GM23338 (cell line): ENCODE results near the gene EFCAB8. TPM values are rescaled to one million over a fixed set of nuclear protein-coding genes. Genes with fewer than 3 reads are reported as not detected.
A peak's percentile ranks its signal among the peaks of the same experiment; 100 is the strongest.

Experiments
- ATAC-seq: fragments of 200-7000 bp; cut with Tn5 transposase; 3 replicates; pipeline ENCODE4 v1.9.1; 2020
- DNase-seq: peaks from one replicate; pipeline ENCODE4 v3.0.0-alpha.2; 2015; ENCODE audit warnings: low spot score
- H2AFZ ChIP-seq: fragments of 200-600 bp; sonication (generic); 2 replicates; pipeline ENCODE4 v1.8.0; 2016; ENCODE audit warnings: antibody characterized with exemption, mild to moderate bottlenecking, moderate library complexity
- H3F3A ChIP-seq: fragments of 200-600 bp; sonication (generic); replicated peaks from 2 replicates; pipeline ENCODE4 v1.8.0; 2017; ENCODE audit warnings: antibody characterized with exemption, mixed run types, low read depth
- H3K27ac ChIP-seq: fragments of 200-600 bp; sonication (generic); 2 replicates; pipeline ENCODE4 v1.6.1; 2016; ENCODE audit warnings: low read depth
- H3K27me3 ChIP-seq: fragments of 200-600 bp; sonication (generic); 2 replicates; pipeline ENCODE4 v1.8.0; 2016; ENCODE audit warnings: mild to moderate bottlenecking, mixed run types, moderate library complexity; ENCODE audit not compliant: insufficient read depth
- H3K36me3 ChIP-seq: fragments of 200-600 bp; sonication (generic); 2 replicates; pipeline ENCODE4 v1.8.0; 2016; ENCODE audit warnings: mild to moderate bottlenecking; ENCODE audit not compliant: insufficient read depth
- H3K4me1 ChIP-seq: fragments of 200-600 bp; sonication (generic); 2 replicates; pipeline ENCODE4 v1.8.0; 2016; ENCODE audit warnings: mild to moderate bottlenecking, moderate library complexity; ENCODE audit not compliant: insufficient read depth
- H3K4me2 ChIP-seq: fragments of 200-600 bp; sonication (generic); 2 replicates; pipeline ENCODE4 v1.7.1; 2017; ENCODE audit warnings: mixed run types
- H3K4me3 ChIP-seq: fragments of 200-600 bp; sonication (generic); 2 replicates; pipeline ENCODE4 v1.6.1; 2016; ENCODE audit warnings: mixed run types
- H3K79me2 ChIP-seq: fragments of 200-600 bp; sonication (generic); replicated peaks from 2 replicates; pipeline ENCODE4 v1.8.0; 2017; ENCODE audit warnings: mild to moderate bottlenecking; ENCODE audit not compliant: insufficient read depth
- H3K9me2 ChIP-seq: fragments of 200-600 bp; sonication (generic); 2 replicates; pipeline ENCODE4 v1.8.0; 2017; ENCODE audit not compliant: insufficient read depth
- H4K20me1 ChIP-seq: fragments of 200-600 bp; sonication (generic); replicated peaks from 2 replicates; pipeline ENCODE4 v1.8.0; 2017; ENCODE audit warnings: mild to moderate bottlenecking; ENCODE audit not compliant: insufficient read depth
- H3K27ac Mint-ChIP-seq: 2 replicates; pipeline ENCODE4 v1.8.0; 2020; ENCODE audit warnings: inconsistent platforms, mild to moderate bottlenecking, moderate library complexity, mixed read lengths
- H3K27me3 Mint-ChIP-seq: 3 replicates; pipeline ENCODE4 v1.8.0; 2022; ENCODE audit warnings: low read depth, mild to moderate bottlenecking, moderate library complexity, mixed read lengths, inconsistent platforms; ENCODE audit not compliant: insufficient read depth, poor library complexity
- H3K36me3 Mint-ChIP-seq: 3 replicates; pipeline ENCODE4 v1.8.0; 2021; ENCODE audit warnings: low read depth, mild to moderate bottlenecking, inconsistent platforms, moderate library complexity, mixed read lengths
- H3K4me1 Mint-ChIP-seq: 3 replicates; pipeline ENCODE4 v1.8.0; 2020; ENCODE audit warnings: mild to moderate bottlenecking, inconsistent platforms, mixed read lengths
- H3K4me3 Mint-ChIP-seq: 3 replicates; pipeline ENCODE4 v1.8.0; 2021; ENCODE audit warnings: moderate library complexity, mild to moderate bottlenecking, inconsistent platforms, mixed read lengths
- H3K9me3 Mint-ChIP-seq: 3 replicates; pipeline ENCODE4 v1.8.0; 2020; ENCODE audit warnings: moderate library complexity, mild to moderate bottlenecking, inconsistent platforms, mixed read lengths
- CREB1 ChIP-seq: fragments of 250-450 bp; sonication (Bioruptor Pico); IDR thresholded peaks from 2 replicates; pipeline ENCODE4 v1.5.0; 2020; ENCODE audit warnings: low read depth, mild to moderate bottlenecking, moderate library complexity
- EZH2 ChIP-seq: fragments of 200-600 bp; sonication (generic); IDR thresholded peaks from one replicate; pipeline ENCODE4 v1.8.0; 2017; ENCODE audit warnings: antibody characterized with exemption, mild to moderate bottlenecking, low read depth; ENCODE audit not compliant: unreplicated experiment
- EZH2phosphoT487 ChIP-seq: fragments of 200-600 bp; sonication (generic); IDR thresholded peaks from one replicate; pipeline ENCODE4 v1.8.1; 2018; ENCODE audit warnings: antibody characterized with exemption; ENCODE audit not compliant: unreplicated experiment
- NANOG ChIP-seq: IDR thresholded peaks from 2 replicates; pipeline ENCODE4 v1.6.1; 2016; ENCODE audit warnings: antibody characterized with exemption, borderline replicate concordance
- POLR2AphosphoS5 ChIP-seq: IDR thresholded peaks from 2 replicates; pipeline ENCODE4 v1.6.1; 2016; ENCODE audit warnings: antibody characterized with exemption, low read depth
- STAT1 ChIP-seq: IDR thresholded peaks from one replicate; pipeline ENCODE4 v1.6.1; 2016; ENCODE audit warnings: antibody characterized with exemption; ENCODE audit not compliant: unreplicated experiment
- polyA plus RNA-seq: library from polyadenylated mRNA; unstranded; fragments of >200 nt; fragmentation: Nextera tagmentation; extraction: Ambion mirVana; gene quantifications from 2 replicates; pipeline ENCODE4 v1.2.1, GENCODE V29; 2016
- total RNA-seq: library from RNA; depleted of rRNA; stranded (reverse); fragments of >200 nt; shearing (Covaris generic); gene quantifications from 2 replicates; pipeline ENCODE4 v1.2.3, GENCODE V29; 2014
- TF ChIP-seq, protein P1 (sequence below): fragments of 250-450 bp; sonication (Bioruptor Pico); IDR thresholded peaks from 2 replicates; pipeline ENCODE4 v1.5.0; 2020; ENCODE audit warnings: mild to moderate bottlenecking, moderate library complexity
- TF ChIP-seq, protein P2 (sequence below): IDR thresholded peaks from 2 replicates; pipeline ENCODE4 v1.6.1; 2016; ENCODE audit warnings: antibody characterized with exemption
- TF ChIP-seq, protein P3 (sequence below): IDR thresholded peaks from one replicate; pipeline ENCODE4 v1.6.1; 2018; ENCODE audit warnings: antibody characterized with exemption; ENCODE audit not compliant: unreplicated experiment
- TF ChIP-seq, protein P4 (sequence below), 2 experiments: fragments of 200-600 bp in 1 of 2; sonication (generic) in 1 of 2; conservative IDR thresholded peaks; 2 replicates each; pipeline versions ENCODE4 v1.5.1 to v1.6.1; 2016 to 2017; ENCODE audit warnings: antibody characterized with exemption in 2 of 2, low read depth in 2 of 2, mild to moderate bottlenecking in 2 of 2, moderate library complexity in 1 of 2

The EFCAB8 gene
- total and polyA plus RNA-seq, 2 experiments from 2014 or later, result 0.35 TPM; not detected in 1

DNA sequence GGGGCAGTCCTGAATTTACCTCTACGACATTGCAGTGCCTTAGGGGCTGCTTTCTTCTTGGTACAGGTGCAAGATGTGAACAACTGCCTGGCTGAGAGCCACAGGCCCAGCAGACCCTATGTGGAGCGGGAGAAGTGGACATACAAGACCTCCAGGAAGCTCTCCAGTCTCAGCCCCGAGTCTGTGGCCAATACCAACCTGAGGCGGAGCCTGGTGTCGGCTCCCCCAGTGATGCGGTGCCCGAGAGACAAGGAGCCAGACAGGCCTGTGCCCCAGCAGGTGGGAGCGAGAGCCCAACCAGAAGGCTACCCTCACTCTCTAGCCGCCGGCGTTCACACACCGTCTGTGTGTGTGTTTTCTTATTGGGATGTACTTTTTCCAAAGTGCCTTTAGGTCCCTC lies 59.6 kb downstream of the EFCAB8 start:
- Histone ChIP-seq H3K4me1 (no peaks in the 10 kb centered on the region), H3K79me2 (no peaks in the 10 kb centered on the region), H3K27ac (no peak overlapping the region), H4K20me1 (no peaks in the 10 kb centered on the region), H3K36me3 (no peaks in the 10 kb centered on the region; the same call in 1 of the 2 replicates), H3K27me3 (no peaks in the 10 kb centered on the region), H2AFZ (no peak overlapping the region), H3K4me3 (no peak overlapping the region), H3F3A (no peaks in the 10 kb centered on the region), H3K4me2 (no peak overlapping the region), H3K9me2 (no peaks in the 10 kb centered on the region)
- Mint-ChIP-seq H3K4me3 (no peak overlapping the region), H3K27me3 (peaks cover 3% of the 10 kb centered on the region), H3K4me1 (no peaks in the 10 kb centered on the region), H3K36me3 (peaks cover 4% of the 10 kb centered on the region; the same call in 2 of the 3 replicates), H3K9me3 (peaks cover 27% of the 10 kb centered on the region), H3K27ac (no peak overlapping the region)
- ATAC-seq (peak; percentile 65), DNase-seq (no peak)
- TF ChIP-seq EZH2 (no peak), POLR2AphosphoS5 (no peak), CREB1 (CRISPR knock-in tag) (no peak), NANOG (no peak), EZH2phosphoT487 (no peak), STAT1 (no peak)
- TF ChIP-seq, protein P1, sequence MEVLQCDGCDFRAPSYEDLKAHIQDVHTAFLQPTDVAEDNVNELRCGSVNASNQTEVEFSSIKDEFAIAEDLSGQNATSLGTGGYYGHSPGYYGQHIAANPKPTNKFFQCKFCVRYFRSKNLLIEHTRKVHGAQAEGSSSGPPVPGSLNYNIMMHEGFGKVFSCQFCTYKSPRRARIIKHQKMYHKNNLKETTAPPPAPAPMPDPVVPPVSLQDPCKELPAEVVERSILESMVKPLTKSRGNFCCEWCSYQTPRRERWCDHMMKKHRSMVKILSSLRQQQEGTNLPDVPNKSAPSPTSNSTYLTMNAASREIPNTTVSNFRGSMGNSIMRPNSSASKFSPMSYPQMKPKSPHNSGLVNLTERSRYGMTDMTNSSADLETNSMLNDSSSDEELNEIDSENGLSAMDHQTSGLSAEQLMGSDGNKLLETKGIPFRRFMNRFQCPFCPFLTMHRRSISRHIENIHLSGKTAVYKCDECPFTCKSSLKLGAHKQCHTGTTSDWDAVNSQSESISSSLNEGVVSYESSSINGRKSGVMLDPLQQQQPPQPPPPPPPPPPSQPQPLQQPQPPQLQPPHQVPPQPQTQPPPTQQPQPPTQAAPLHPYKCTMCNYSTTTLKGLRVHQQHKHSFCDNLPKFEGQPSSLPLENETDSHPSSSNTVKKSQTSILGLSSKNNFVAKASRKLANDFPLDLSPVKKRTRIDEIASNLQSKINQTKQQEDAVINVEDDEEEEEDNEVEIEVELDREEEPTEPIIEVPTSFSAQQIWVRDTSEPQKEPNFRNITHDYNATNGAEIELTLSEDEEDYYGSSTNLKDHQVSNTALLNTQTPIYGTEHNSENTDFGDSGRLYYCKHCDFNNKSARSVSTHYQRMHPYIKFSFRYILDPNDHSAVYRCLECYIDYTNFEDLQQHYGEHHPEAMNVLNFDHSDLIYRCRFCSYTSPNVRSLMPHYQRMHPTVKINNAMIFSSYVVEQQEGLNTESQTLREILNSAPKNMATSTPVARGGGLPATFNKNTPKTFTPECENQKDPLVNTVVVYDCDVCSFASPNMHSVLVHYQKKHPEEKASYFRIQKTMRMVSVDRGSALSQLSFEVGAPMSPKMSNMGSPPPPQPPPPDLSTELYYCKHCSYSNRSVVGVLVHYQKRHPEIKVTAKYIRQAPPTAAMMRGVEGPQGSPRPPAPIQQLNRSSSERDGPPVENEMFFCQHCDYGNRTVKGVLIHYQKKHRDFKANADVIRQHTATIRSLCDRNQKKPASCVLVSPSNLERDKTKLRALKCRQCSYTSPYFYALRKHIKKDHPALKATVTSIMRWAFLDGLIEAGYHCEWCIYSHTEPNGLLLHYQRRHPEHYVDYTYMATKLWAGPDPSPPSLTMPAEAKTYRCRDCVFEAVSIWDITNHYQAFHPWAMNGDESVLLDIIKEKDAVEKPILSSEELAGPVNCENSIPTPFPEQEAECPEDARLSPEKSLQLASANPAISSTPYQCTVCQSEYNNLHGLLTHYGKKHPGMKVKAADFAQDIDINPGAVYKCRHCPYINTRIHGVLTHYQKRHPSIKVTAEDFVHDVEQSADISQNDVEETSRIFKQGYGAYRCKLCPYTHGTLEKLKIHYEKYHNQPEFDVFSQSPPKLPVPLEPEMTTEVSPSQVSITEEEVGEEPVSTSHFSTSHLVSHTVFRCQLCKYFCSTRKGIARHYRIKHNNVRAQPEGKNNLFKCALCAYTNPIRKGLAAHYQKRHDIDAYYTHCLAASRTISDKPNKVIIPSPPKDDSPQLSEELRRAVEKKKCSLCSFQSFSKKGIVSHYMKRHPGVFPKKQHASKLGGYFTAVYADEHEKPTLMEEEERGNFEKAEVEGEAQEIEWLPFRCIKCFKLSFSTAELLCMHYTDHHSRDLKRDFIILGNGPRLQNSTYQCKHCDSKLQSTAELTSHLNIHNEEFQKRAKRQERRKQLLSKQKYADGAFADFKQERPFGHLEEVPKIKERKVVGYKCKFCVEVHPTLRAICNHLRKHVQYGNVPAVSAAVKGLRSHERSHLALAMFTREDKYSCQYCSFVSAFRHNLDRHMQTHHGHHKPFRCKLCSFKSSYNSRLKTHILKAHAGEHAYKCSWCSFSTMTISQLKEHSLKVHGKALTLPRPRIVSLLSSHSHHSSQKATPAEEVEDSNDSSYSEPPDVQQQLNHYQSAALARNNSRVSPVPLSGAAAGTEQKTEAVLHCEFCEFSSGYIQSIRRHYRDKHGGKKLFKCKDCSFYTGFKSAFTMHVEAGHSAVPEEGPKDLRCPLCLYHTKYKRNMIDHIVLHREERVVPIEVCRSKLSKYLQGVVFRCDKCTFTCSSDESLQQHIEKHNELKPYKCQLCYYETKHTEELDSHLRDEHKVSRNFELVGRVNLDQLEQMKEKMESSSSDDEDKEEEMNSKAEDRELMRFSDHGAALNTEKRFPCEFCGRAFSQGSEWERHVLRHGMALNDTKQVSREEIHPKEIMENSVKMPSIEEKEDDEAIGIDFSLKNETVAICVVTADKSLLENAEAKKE, result no peak
- TF ChIP-seq, protein P2, sequence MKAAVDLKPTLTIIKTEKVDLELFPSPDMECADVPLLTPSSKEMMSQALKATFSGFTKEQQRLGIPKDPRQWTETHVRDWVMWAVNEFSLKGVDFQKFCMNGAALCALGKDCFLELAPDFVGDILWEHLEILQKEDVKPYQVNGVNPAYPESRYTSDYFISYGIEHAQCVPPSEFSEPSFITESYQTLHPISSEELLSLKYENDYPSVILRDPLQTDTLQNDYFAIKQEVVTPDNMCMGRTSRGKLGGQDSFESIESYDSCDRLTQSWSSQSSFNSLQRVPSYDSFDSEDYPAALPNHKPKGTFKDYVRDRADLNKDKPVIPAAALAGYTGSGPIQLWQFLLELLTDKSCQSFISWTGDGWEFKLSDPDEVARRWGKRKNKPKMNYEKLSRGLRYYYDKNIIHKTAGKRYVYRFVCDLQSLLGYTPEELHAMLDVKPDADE, result no peak
- TF ChIP-seq, protein P3, sequence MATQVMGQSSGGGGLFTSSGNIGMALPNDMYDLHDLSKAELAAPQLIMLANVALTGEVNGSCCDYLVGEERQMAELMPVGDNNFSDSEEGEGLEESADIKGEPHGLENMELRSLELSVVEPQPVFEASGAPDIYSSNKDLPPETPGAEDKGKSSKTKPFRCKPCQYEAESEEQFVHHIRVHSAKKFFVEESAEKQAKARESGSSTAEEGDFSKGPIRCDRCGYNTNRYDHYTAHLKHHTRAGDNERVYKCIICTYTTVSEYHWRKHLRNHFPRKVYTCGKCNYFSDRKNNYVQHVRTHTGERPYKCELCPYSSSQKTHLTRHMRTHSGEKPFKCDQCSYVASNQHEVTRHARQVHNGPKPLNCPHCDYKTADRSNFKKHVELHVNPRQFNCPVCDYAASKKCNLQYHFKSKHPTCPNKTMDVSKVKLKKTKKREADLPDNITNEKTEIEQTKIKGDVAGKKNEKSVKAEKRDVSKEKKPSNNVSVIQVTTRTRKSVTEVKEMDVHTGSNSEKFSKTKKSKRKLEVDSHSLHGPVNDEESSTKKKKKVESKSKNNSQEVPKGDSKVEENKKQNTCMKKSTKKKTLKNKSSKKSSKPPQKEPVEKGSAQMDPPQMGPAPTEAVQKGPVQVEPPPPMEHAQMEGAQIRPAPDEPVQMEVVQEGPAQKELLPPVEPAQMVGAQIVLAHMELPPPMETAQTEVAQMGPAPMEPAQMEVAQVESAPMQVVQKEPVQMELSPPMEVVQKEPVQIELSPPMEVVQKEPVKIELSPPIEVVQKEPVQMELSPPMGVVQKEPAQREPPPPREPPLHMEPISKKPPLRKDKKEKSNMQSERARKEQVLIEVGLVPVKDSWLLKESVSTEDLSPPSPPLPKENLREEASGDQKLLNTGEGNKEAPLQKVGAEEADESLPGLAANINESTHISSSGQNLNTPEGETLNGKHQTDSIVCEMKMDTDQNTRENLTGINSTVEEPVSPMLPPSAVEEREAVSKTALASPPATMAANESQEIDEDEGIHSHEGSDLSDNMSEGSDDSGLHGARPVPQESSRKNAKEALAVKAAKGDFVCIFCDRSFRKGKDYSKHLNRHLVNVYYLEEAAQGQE, result no peak
- TF ChIP-seq, protein P4, sequence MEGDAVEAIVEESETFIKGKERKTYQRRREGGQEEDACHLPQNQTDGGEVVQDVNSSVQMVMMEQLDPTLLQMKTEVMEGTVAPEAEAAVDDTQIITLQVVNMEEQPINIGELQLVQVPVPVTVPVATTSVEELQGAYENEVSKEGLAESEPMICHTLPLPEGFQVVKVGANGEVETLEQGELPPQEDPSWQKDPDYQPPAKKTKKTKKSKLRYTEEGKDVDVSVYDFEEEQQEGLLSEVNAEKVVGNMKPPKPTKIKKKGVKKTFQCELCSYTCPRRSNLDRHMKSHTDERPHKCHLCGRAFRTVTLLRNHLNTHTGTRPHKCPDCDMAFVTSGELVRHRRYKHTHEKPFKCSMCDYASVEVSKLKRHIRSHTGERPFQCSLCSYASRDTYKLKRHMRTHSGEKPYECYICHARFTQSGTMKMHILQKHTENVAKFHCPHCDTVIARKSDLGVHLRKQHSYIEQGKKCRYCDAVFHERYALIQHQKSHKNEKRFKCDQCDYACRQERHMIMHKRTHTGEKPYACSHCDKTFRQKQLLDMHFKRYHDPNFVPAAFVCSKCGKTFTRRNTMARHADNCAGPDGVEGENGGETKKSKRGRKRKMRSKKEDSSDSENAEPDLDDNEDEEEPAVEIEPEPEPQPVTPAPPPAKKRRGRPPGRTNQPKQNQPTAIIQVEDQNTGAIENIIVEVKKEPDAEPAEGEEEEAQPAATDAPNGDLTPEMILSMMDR (conservative IDR thresholded peaks at IDR 0.05; ENCODE audit: low read depth in 2 of 2), result no peak
